HepG2 (cell line): Measurements from ENCODE around the gene FUCA1. TPM values are rescaled to one million over a fixed set of nuclear protein-coding genes. Genes with fewer than 3 reads are reported as not detected.

Experiments used
- ATAC-seq: fragments of 200-7000 bp; cut with Tn5 transposase; 3 replicates; pipeline ENCODE4 v1.9.1; 2020; ENCODE audit warnings: mild to moderate bottlenecking, moderate library complexity
- BruUV-seq: library from RNA; stranded (reverse); fragments of 400-500 nt; replicated peaks from 2 replicates; lab custom pipeline; 2021; lab: Mats Ljungman, UMichigan
- CTCF ChIA-PET: fragments of 300-600 bp; formaldehyde crosslinking; extraction: SDS; loops from one replicate; lab custom pipeline; 2021; ENCODE audit warnings: low total read pairs, inconsistent platforms, low intra/inter-chr PET ratio; lab: Yijun Ruan, JAX
- POLR2A ChIA-PET: fragments of 350-600 bp; sonication (Branson Sonifier 250); formaldehyde crosslinking; loops from one replicate; lab custom pipeline; 2020; ENCODE audit warnings: antibody characterized with exemption, inconsistent platforms; lab: Yijun Ruan, JAX
- DNase-seq: peaks from one replicate; pipeline ENCODE4 v3.0.0-alpha.2; 2015; ENCODE audit warnings: low spot score
- FAIRE-seq: peaks from 3 replicates; lab custom pipeline; 2011; peaks lifted over from hg19 to GRCh38; lab: Jason Lieb, UNC
- H2AFZ ChIP-seq: one replicate; pipeline ENCODE4 v1.6.1; 2011; ENCODE audit warnings: low read length, inconsistent platforms
- H3K27ac ChIP-seq: fragments of 300-600 bp; 3 replicates; pipeline ENCODE4 v1.8.0; 2011; ENCODE audit warnings: mixed run types, mild to moderate bottlenecking, mixed read lengths, low read length, inconsistent platforms; ENCODE audit not compliant: insufficient read depth; ENCODE audit errors: extremely low read length
- H3K27me3 ChIP-seq, 2 experiments: fragments of 200-600 bp in 1 of 2; 2 replicates in 1 of 2; 3 replicates in 1 of 2; pipeline versions ENCODE4 v1.6.0 to v1.8.0; 2011; ENCODE audit warnings: low read length in 2 of 2, mild to moderate bottlenecking in 2 of 2, moderate library complexity in 2 of 2, inconsistent platforms in 1 of 2; ENCODE audit not compliant: insufficient read depth in 2 of 2, control insufficient read depth in 1 of 2
- H3K36me3 ChIP-seq, 2 experiments: fragments of 200-600 bp in 1 of 2; replicated peaks in 1 of 2; 2 replicates in 1 of 2; 3 replicates in 1 of 2; pipeline versions ENCODE4 v1.5.1 to v1.8.0; 2011; ENCODE audit warnings: low read length in 2 of 2, inconsistent platforms in 1 of 2; ENCODE audit not compliant: insufficient read depth in 2 of 2, control insufficient read depth in 1 of 2
- H3K4me1 ChIP-seq: 2 replicates; pipeline ENCODE4 v1.5.1; 2012; ENCODE audit warnings: low read length, inconsistent platforms; ENCODE audit not compliant: insufficient read depth
- H3K4me2 ChIP-seq: 2 replicates; pipeline ENCODE4 v1.6.0; 2011; ENCODE audit warnings: low read depth, low read length, inconsistent platforms
- H3K4me3 ChIP-seq, 3 experiments: fragments of 200-600 bp in 1 of 3; sonication (generic), shearing (Covaris generic) in 1 of 3; replicated peaks in 1 of 3; 2 replicates each; pipeline ENCODE4 v1.5.1; 2011 to 2016; ENCODE audit warnings: low read length in 3 of 3, inconsistent platforms in 2 of 3, low read depth in 2 of 3, mild to moderate bottlenecking in 2 of 3, control low read depth in 1 of 3, mixed read lengths in 1 of 3; ENCODE audit not compliant: insufficient read depth in 1 of 3
- H3K79me2 ChIP-seq: one replicate; pipeline ENCODE4 v1.6.1; 2011; ENCODE audit warnings: low read length, inconsistent platforms; ENCODE audit not compliant: insufficient read depth
- H3K9ac ChIP-seq: 2 replicates; pipeline ENCODE4 v1.6.0; 2011; ENCODE audit warnings: mild to moderate bottlenecking, low read depth, low read length, inconsistent platforms; ENCODE audit not compliant: insufficient read depth
- H3K9me3 ChIP-seq: 2 replicates; pipeline ENCODE4 v1.5.1; 2012; ENCODE audit warnings: mild to moderate bottlenecking, low read length
- H4K20me1 ChIP-seq: 2 replicates; pipeline ENCODE4 v1.6.0; 2011; ENCODE audit warnings: inconsistent platforms, mild to moderate bottlenecking, low read length, moderate library complexity; ENCODE audit not compliant: insufficient read depth
- CTCF ChIP-seq: sonication (generic); formaldehyde crosslinking; IDR thresholded peaks from 2 replicates; pipeline ENCODE4 v1.5.0; 2020; ENCODE audit warnings: mild to moderate bottlenecking, missing genetic modification reagents, moderate library complexity
- HMG20A ChIP-seq: IDR thresholded peaks from 2 replicates; pipeline ENCODE4 v1.6.1; 2016; ENCODE audit warnings: borderline replicate concordance
- KDM2A ChIP-seq: sonication (generic); formaldehyde crosslinking; IDR thresholded peaks from 2 replicates; pipeline ENCODE4 v1.4.0; 2020; ENCODE audit warnings: low read depth, missing genetic modification reagents, borderline replicate concordance
- POLR2A ChIP-seq, 2 experiments: IDR thresholded peaks; 2 replicates each; pipeline ENCODE4 v1.6.1; 2011; ENCODE audit warnings: low read depth in 2 of 2, low read length in 2 of 2, mild to moderate bottlenecking in 1 of 2, moderate library complexity in 1 of 2; ENCODE audit not compliant: insufficient read depth in 1 of 2
- STAG1 ChIP-seq: sonication (generic); formaldehyde crosslinking; IDR thresholded peaks from 2 replicates; pipeline ENCODE4 v1.4.0; 2020; ENCODE audit warnings: missing genetic modification reagents
- ZBTB33 ChIP-seq: sonication (generic); formaldehyde crosslinking; IDR thresholded peaks from 2 replicates; pipeline ENCODE4 v1.4.0; 2020; ENCODE audit warnings: missing genetic modification reagents
- ZFP91 ChIP-seq: sonication (generic); formaldehyde crosslinking; IDR thresholded peaks from 2 replicates; pipeline ENCODE4 v1.9.0; 2022; ENCODE audit warnings: missing genetic modification reagents, mild to moderate bottlenecking, borderline replicate concordance
- ZNF431 ChIP-seq: sonication (generic); formaldehyde crosslinking; IDR thresholded peaks from 2 replicates; pipeline ENCODE4 v1.9.0; 2022; ENCODE audit warnings: missing genetic modification reagents, low read depth, mild to moderate bottlenecking, borderline replicate concordance
- WGBS: methylation state at CpG from one replicate; pipeline ENCODE4 v1.1.6; 2017; ENCODE audit warnings: low lambda C conversion rate; 5-methylcytosine and 5-hydroxymethylcytosine counted together
- in situ Hi-C: cut with HindIII; loops from 2 replicates; pipeline ENCODE4 v1.10.0; 2017; ENCODE audit warnings: low pct_unique_long_range_greater_than_20kb; ENCODE audit not compliant: extremely low pct_ligation_motif_present
- intact Hi-C: fragments of 100-400 bp; cut with micrococcal nuclease; formaldehyde crosslinking; loops from one replicate; pipeline ENCODE4 v1.10.0; 2022; ENCODE audit not compliant: unreplicated experiment
- polyA plus RNA-seq, 8 experiments: library from polyadenylated mRNA; depleted of rRNA in 3 of 8; stranded (reverse) in 7 of 8; unstranded in 1 of 8; fragments of >200 nt; fragmentation: Illumina TruSeq in 4 of 8; extraction: Trizol in 4 of 8; gene quantifications; 2 replicates each; pipeline versions ENCODE4 v1.2.1 to v1.2.3, GENCODE V29; 2011 to 2016; ENCODE audit warnings: low read depth in 4 of 8, missing spikeins in 1 of 8, mixed read lengths in 1 of 8; ENCODE audit not compliant: insufficient read depth in 1 of 8
- total RNA-seq, 5 experiments: library from RNA; depleted of rRNA; stranded (reverse); fragments of >200 nt; fragmentation: Illumina TruSeq; extraction: Trizol; gene quantifications; 2 replicates each; pipeline ENCODE4 v1.2.3, GENCODE V29; 2016; ENCODE audit warnings: low read depth in 1 of 5

The FUCA1 gene
- total and polyA plus RNA-seq, 2 of the 13 experiments (the other 11 are each of a cell fraction or from before 2014, with no cell fraction given) = 32.7 to 33.6 TPM

GRCh38 chr1:23796466-23797271 lies 71.4 kb downstream of the FUCA1 start:
- POLR2A ChIA-PET = interaction anchor here (10.9 kb wide), 1 partner anchor 19 kb away, joined by 154 read pairs; the partner anchor contains the start of gene PITHD1
- peaks cover 9% of the 10 kb centered on the region; the same call in 1 of the 2 replicates for H4K20me1 ChIP-seq
- WGBS = 92% methylated on average over 16 of the region's 17 CpGs
- in situ Hi-C loops = no loop called here
- FAIRE-seq (no peak), DNase-seq (no peak), ATAC-seq (no peak)
- peaks cover 40% of the 10 kb centered on the region for H3K4me1 ChIP-seq
- intact Hi-C loops = no loop called here
- H3K4me2 ChIP-seq = no peak overlapping the region
- BruUV-seq = no TSS peak
- no peaks in the 10 kb centered on the region for H3K9me3 ChIP-seq
- peaks cover 26% of the 10 kb centered on the region for H3K79me2 ChIP-seq
- no peak overlapping the region for H3K27ac ChIP-seq
- CTCF ChIA-PET = interaction anchor here (1.2 kb wide), 1 partner anchor 25 kb away, joined by 4 read pairs; no protein-coding TSS in a partner anchor
- no peak overlapping the region for H2AFZ ChIP-seq
- TF ChIP-seq ZNF431 (CRISPR knock-in tag) (no peak), POLR2A (IDR thresholded peaks at IDR 0.05; ENCODE audit: insufficient read depth in 1 of 2, low read depth in 2 of 2, low read length in 2 of 2) (0 out of 4 replicates have a peak, but pooled peaks of 1 of the 2 experiments have one; percentile 33), KDM2A (CRISPR knock-in tag) (0 out of 2 replicates have a peak, but pooled peaks have one; percentile 14), CTCF (CRISPR knock-in tag) (peak; percentile 41; the same call in 1 of the 2 replicates), ZFP91 (CRISPR knock-in tag) (0 out of 2 replicates have a peak, but pooled peaks have one; percentile 11), STAG1 (CRISPR knock-in tag) (peak; percentile 11; the same call in 1 of the 2 replicates), ZBTB33 (CRISPR knock-in tag) (peak; percentile 95), HMG20A (no peak)
- no peak overlapping the region for H3K4me3 ChIP-seq
- H3K36me3 ChIP-seq = peaks cover 16 to 44% of the 10 kb centered on the region in 2 experiments; a peak in 4 of 5 replicates
- no peaks in the 10 kb centered on the region; a peak in 1 of 5 replicates for H3K27me3 ChIP-seq
- no peak overlapping the region for H3K9ac ChIP-seq
